PFSK-1 (cell line): Measurements from ENCODE around the gene VPS4B.

Experiments used
- POLR2AphosphoS5 ChIP-seq: IDR thresholded peaks from 2 replicates; pipeline ENCODE4 v1.6.1; 2012; ENCODE audit warnings: low read depth, mild to moderate bottlenecking, control low read depth, low read length, moderate library complexity
- SIN3A ChIP-seq: IDR thresholded peaks from 2 replicates; pipeline ENCODE4 v1.6.1; 2012; ENCODE audit warnings: mild to moderate bottlenecking, low read length, moderate library complexity, borderline replicate concordance; ENCODE audit not compliant: insufficient read depth
- TAF1 ChIP-seq: IDR thresholded peaks from 2 replicates; pipeline ENCODE4 v1.6.1; 2012; ENCODE audit warnings: low read length, control low read depth, borderline replicate concordance; ENCODE audit not compliant: insufficient read depth
- TF ChIP-seq, protein P1 (sequence below), 2 experiments: IDR thresholded peaks; 2 replicates each; pipeline versions ENCODE4 v1.6.1 to v1.8.0; 2011 to 2012; ENCODE audit warnings: low read depth in 2 of 2, low read length in 2 of 2, control low read depth in 1 of 2, inconsistent platforms in 1 of 2, mild to moderate bottlenecking in 1 of 2, moderate library complexity in 1 of 2; ENCODE audit not compliant: insufficient read depth in 1 of 2

DNA sequence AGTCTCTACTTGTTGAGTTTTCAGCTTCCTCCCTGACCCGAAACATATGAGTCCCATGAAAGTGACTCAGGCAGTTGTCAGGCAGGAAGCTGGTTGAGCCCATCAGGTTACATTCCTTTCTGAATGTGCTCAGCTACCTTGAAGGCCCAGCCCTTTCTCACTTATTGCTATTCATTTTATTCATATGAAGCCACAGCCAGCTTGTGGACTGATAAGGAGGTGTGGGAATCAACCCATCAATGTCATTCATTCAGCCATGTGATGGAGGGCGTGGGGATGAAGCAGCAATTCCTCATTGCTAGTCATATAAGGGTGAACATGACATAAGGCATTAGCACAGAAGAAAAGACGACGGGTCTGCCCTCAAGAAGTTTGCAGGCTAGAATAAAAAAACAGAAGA, 5.3 kb upstream of the VPS4B start:
- TF ChIP-seq TAF1 (no peak), POLR2AphosphoS5 (no peak), SIN3A (no peak)
- TF ChIP-seq, protein P1, sequence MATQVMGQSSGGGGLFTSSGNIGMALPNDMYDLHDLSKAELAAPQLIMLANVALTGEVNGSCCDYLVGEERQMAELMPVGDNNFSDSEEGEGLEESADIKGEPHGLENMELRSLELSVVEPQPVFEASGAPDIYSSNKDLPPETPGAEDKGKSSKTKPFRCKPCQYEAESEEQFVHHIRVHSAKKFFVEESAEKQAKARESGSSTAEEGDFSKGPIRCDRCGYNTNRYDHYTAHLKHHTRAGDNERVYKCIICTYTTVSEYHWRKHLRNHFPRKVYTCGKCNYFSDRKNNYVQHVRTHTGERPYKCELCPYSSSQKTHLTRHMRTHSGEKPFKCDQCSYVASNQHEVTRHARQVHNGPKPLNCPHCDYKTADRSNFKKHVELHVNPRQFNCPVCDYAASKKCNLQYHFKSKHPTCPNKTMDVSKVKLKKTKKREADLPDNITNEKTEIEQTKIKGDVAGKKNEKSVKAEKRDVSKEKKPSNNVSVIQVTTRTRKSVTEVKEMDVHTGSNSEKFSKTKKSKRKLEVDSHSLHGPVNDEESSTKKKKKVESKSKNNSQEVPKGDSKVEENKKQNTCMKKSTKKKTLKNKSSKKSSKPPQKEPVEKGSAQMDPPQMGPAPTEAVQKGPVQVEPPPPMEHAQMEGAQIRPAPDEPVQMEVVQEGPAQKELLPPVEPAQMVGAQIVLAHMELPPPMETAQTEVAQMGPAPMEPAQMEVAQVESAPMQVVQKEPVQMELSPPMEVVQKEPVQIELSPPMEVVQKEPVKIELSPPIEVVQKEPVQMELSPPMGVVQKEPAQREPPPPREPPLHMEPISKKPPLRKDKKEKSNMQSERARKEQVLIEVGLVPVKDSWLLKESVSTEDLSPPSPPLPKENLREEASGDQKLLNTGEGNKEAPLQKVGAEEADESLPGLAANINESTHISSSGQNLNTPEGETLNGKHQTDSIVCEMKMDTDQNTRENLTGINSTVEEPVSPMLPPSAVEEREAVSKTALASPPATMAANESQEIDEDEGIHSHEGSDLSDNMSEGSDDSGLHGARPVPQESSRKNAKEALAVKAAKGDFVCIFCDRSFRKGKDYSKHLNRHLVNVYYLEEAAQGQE (IDR thresholded peaks at IDR 0.05; ENCODE audit: insufficient read depth in 1 of 2, low read depth in 2 of 2, low read length in 2 of 2) = no peak
